ENCODE results near the gene ATP6V1F.

- TF ChIP-seq CTCF (IDR thresholded peaks at IDR 0.05; ENCODE audit: low read length) (no peak), EZH2 (IDR thresholded peaks at IDR 0.05; ENCODE audit: borderline replicate concordance, low read length) (no peak)
Observed at GRCh38 chr7:128868624-128869137, 6.0 kb downstream of the ATP6V1F start.

Measured in OCI-LY1 (cell line).